ENCODE results near the gene FGR.
A peak's percentile ranks its signal among the peaks of the same experiment; 100 is the strongest.
"Not testable (repeated sequence)": the region's sequence is repeated elsewhere in the genome, so short reads cannot be mapped to it uniquely, and the experiment has no call there.

Gene FGR

GRCh38 chr1:27643600-27644368 lies 8.8 kb upstream of the FGR start:
- no peak overlapping the region for H3K4me3 ChIP-seq (ENCODE audit: low read length)
- no peak overlapping the region for H3K9ac ChIP-seq (ENCODE audit: low read length)
- no peaks in the 10 kb centered on the region for H3K27me3 ChIP-seq (ENCODE audit: control insufficient read depth, insufficient read depth, low read length)
- H3K4me1 ChIP-seq (ENCODE audit: control insufficient read depth, insufficient read depth, low read length), result no peaks in the 10 kb centered on the region
- no peaks in the 10 kb centered on the region for H3K36me3 ChIP-seq (ENCODE audit: control insufficient read depth, insufficient read depth, low read length)
- H3K9me3 ChIP-seq (ENCODE audit: control insufficient read depth, low read length), result no peaks in the 10 kb centered on the region

- not testable (repeated sequence) for H3K27me3 ChIP-seq (ENCODE audit: control insufficient read depth, insufficient read depth, low read length); H3K36me3 ChIP-seq (ENCODE audit: control insufficient read depth, insufficient read depth, low read length); H3K4me1 ChIP-seq (ENCODE audit: control insufficient read depth, insufficient read depth, low read length); H3K9me3 ChIP-seq (ENCODE audit: control insufficient read depth, low read length); H3K4me3 ChIP-seq (ENCODE audit: low read length); H3K9ac ChIP-seq (ENCODE audit: low read length)
These were observed 5.5 kb upstream of the FGR start for GRCh38 chr1:27640514-27640913.

GRCh38 chr1:27638805-27639204 lies 3.8 kb upstream of the FGR start:
- peaks cover 18% of the 10 kb centered on the region for H3K27me3 ChIP-seq (ENCODE audit: control insufficient read depth, insufficient read depth, low read length)
- peaks cover 5% of the 10 kb centered on the region for H3K4me1 ChIP-seq (ENCODE audit: control insufficient read depth, insufficient read depth, low read length)
- no peak overlapping the region for H3K4me3 ChIP-seq (ENCODE audit: low read length)
- no peaks in the 10 kb centered on the region for H3K36me3 ChIP-seq (ENCODE audit: control insufficient read depth, insufficient read depth, low read length)
- no peak overlapping the region for H3K9ac ChIP-seq (ENCODE audit: low read length)
- H3K9me3 ChIP-seq (ENCODE audit: control insufficient read depth, low read length), result no peaks in the 10 kb centered on the region

- Histone ChIP-seq H3K9ac (ENCODE audit: low read length) (no peak overlapping the region), H3K4me1 (ENCODE audit: control insufficient read depth, insufficient read depth, low read length) (peaks cover 5% of the 10 kb centered on the region), H3K36me3 (ENCODE audit: control insufficient read depth, insufficient read depth, low read length) (no peaks in the 10 kb centered on the region)
These were observed 3.2 kb upstream of the FGR start for GRCh38 chr1:27638047-27638734.

GRCh38 chr1:27635396-27636142 lies 584 bp upstream of the FGR start:
- Histone ChIP-seq H3K4me3 (ENCODE audit: low read length) (no peak overlapping the region), H3K9me3 (ENCODE audit: control insufficient read depth, low read length) (no peaks in the 10 kb centered on the region), H3K27me3 (ENCODE audit: control insufficient read depth, insufficient read depth, low read length) (peaks cover 31% of the 10 kb centered on the region), H3K4me1 (ENCODE audit: control insufficient read depth, insufficient read depth, low read length) (peaks cover 5% of the 10 kb centered on the region), H3K36me3 (ENCODE audit: control insufficient read depth, insufficient read depth, low read length) (no peaks in the 10 kb centered on the region), H3K9ac (ENCODE audit: low read length) (no peak overlapping the region)

More at GRCh38 chr1:27638047-27638734, 3.2 kb upstream of the FGR start:
- Histone ChIP-seq H3K4me3 (ENCODE audit: low read length) (no peak overlapping the region), H3K9me3 (ENCODE audit: control insufficient read depth, low read length) (no peaks in the 10 kb centered on the region), H3K27me3 (ENCODE audit: control insufficient read depth, insufficient read depth, low read length) (peaks cover 24% of the 10 kb centered on the region)

GRCh38 chr1:27634177-27634984 lies 604 bp downstream of the FGR start:
- Histone ChIP-seq H3K4me1 (ENCODE audit: control insufficient read depth, insufficient read depth, low read length) (peaks cover 5% of the 10 kb centered on the region), H3K9ac (ENCODE audit: low read length) (peak overlapping the region; percentile 64), H3K27me3 (ENCODE audit: control insufficient read depth, insufficient read depth, low read length) (peaks cover 31% of the 10 kb centered on the region)

GRCh38 chr1:27633640-27634176 lies 1.3 kb downstream of the FGR start:
- peaks cover 34% of the 10 kb centered on the region for H3K27me3 ChIP-seq (ENCODE audit: control insufficient read depth, insufficient read depth, low read length)
- peak overlapping the region; percentile 25 for H3K4me3 ChIP-seq (ENCODE audit: low read length)
- peak overlapping the region; percentile 64 for H3K9ac ChIP-seq (ENCODE audit: low read length)
- H3K9me3 ChIP-seq (ENCODE audit: control insufficient read depth, low read length), result no peaks in the 10 kb centered on the region
- H3K36me3 ChIP-seq (ENCODE audit: control insufficient read depth, insufficient read depth, low read length), result no peaks in the 10 kb centered on the region
- peaks cover 5% of the 10 kb centered on the region for H3K4me1 ChIP-seq (ENCODE audit: control insufficient read depth, insufficient read depth, low read length)

More at GRCh38 chr1:27634177-27634984, 604 bp downstream of the FGR start:
- no peaks in the 10 kb centered on the region for H3K36me3 ChIP-seq (ENCODE audit: control insufficient read depth, insufficient read depth, low read length)
- H3K9me3 ChIP-seq (ENCODE audit: control insufficient read depth, low read length), result no peaks in the 10 kb centered on the region
- H3K4me3 ChIP-seq (ENCODE audit: low read length), result peak overlapping the region; percentile 25

GRCh38 chr1:27633298-27633610 lies 1.7 kb downstream of the FGR start:
- Histone ChIP-seq H3K27me3 (ENCODE audit: control insufficient read depth, insufficient read depth, low read length) (peaks cover 34% of the 10 kb centered on the region), H3K4me3 (ENCODE audit: low read length) (no peak overlapping the region), H3K36me3 (ENCODE audit: control insufficient read depth, insufficient read depth, low read length) (no peaks in the 10 kb centered on the region), H3K9ac (ENCODE audit: low read length) (no peak overlapping the region), H3K9me3 (ENCODE audit: control insufficient read depth, low read length) (no peaks in the 10 kb centered on the region), H3K4me1 (ENCODE audit: control insufficient read depth, insufficient read depth, low read length) (peaks cover 5% of the 10 kb centered on the region)

- H3K9ac ChIP-seq (ENCODE audit: low read length), result no peak overlapping the region
- peaks cover 5% of the 10 kb centered on the region for H3K4me1 ChIP-seq (ENCODE audit: control insufficient read depth, insufficient read depth, low read length)
- peaks cover 34% of the 10 kb centered on the region for H3K27me3 ChIP-seq (ENCODE audit: control insufficient read depth, insufficient read depth, low read length)
- no peaks in the 10 kb centered on the region for H3K9me3 ChIP-seq (ENCODE audit: control insufficient read depth, low read length)
- no peaks in the 10 kb centered on the region for H3K36me3 ChIP-seq (ENCODE audit: control insufficient read depth, insufficient read depth, low read length)
- no peak overlapping the region for H3K4me3 ChIP-seq (ENCODE audit: low read length)
These were observed 2.3 kb downstream of the FGR start for GRCh38 chr1:27632387-27633297.

GRCh38 chr1:27630859-27631491 lies 4.0 kb downstream of the FGR start:
- H3K36me3 ChIP-seq (ENCODE audit: control insufficient read depth, insufficient read depth, low read length), result no peaks in the 10 kb centered on the region
- peaks cover 5% of the 10 kb centered on the region for H3K4me1 ChIP-seq (ENCODE audit: control insufficient read depth, insufficient read depth, low read length)
- peaks cover 34% of the 10 kb centered on the region for H3K27me3 ChIP-seq (ENCODE audit: control insufficient read depth, insufficient read depth, low read length)
- H3K9ac ChIP-seq (ENCODE audit: low read length), result no peak overlapping the region
- no peak overlapping the region for H3K4me3 ChIP-seq (ENCODE audit: low read length)
- no peaks in the 10 kb centered on the region for H3K9me3 ChIP-seq (ENCODE audit: control insufficient read depth, low read length)

Measured in mucosa of stomach (tissue), 1 donor.